NOMO-1 (cell line): Measurements from ENCODE around the gene ACO1.
"Not testable (repeated sequence)": the region's sequence is repeated elsewhere in the genome, so short reads cannot be mapped to it uniquely, and the experiment has no call there.

Experiments
- DNase-seq, 2 experiments: peaks; one replicate each; lab custom pipeline; 2025; ENCODE audit not compliant: unreplicated experiment in 2 of 2; lab: John Stamatoyannopoulos, UW

Gene ACO1

GRCh38 chr9:32384364-32385151 is at the start of gene ACO1:
TSS of gene ACO1 (plus strand) at chr9:32384643. CDS start at chr9:32405507, 20,864 bp downstream.
- peak; percentile 81 for DNase-seq

GRCh38 chr9:32334916-32335895 is 49.2 kb upstream of the ACO1 start:
- DNase-seq, result no peak

DNA sequence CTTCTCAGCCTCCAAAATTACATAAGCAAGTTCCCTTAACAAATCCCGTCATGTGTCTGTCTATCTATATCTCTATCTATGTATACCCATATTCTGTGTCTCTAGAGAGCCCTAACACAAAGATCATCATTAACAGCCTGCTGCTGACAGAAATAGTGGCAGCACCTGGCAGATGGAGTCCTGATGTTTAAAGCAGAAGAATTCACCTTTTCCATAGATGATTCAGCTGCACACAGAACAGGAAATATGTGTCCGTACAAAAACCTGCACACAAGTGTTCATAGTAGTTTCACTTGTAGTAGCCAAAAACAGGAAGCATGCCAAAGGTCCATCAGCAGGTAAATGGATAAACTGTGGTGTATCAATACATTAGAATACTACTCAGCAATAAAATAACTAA is 45.0 kb upstream of the ACO1 start:
- no peak for DNase-seq

DNA sequence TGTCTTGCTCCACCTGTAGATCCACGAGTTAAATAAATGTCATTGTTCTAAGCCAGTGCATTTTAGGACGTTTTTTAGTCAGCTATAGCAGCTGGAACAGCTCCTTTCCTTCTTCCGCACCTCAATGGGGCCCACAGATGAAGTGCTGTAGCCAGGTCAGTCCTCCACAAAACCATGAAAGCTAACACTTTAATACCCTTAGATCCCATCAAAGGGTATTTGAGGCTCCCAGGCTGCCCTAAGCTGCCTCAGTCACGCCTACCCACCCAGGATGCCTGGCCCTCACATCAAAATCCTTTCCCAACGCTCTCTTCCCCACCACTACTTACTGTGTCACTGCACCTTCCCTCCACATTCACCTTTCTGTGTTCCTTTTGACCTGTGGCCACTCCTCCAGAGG is 44.1 kb upstream of the ACO1 start:
- no peak for DNase-seq

- no peak for DNase-seq
These were observed 39.8 kb upstream of the ACO1 start for GRCh38 chr9:32344551-32345182.

DNA sequence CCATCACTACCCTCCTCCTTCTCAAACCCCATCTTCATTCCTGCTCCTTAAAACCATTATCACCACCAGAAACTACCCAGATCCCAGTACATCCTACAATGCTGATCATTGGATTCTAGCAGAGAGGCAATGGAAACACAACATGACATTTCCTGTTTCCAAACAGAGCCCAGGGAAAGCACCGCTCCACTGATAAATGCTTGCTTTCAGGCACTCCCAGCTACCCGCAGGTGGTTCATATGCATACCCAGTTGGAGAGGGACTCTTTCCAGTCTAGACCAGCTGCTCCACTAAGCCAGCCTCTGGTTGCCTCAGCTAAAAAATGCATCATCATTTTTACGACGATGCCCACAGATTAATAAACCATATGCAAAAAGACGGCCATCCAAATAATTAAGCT is 39.2 kb upstream of the ACO1 start:
- no peak for DNase-seq

- DNase-seq, result no peak
These were observed 36.9 kb upstream of the ACO1 start for GRCh38 chr9:32347571-32347970.

GRCh38 chr9:32348106-32348695 is 36.2 kb upstream of the ACO1 start:
- no peak for DNase-seq

DNA sequence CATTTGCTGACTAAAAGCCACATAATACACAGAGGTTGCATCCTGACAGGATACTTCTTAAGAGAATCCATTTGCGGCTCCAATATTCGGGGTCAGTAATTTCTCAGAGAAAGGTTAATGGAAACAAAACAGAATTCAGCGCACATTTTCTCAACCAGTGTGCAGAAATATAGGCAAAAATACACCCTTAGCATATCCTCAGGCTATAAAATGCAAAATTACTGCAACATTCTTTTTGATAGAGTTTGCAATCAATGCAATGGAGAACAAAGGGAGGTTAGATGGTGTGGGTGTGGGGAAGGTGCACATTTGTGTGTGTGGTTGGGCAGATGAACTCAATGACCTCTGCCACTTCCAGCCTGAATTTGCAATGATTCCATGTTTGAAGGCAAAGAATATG is 35.4 kb upstream of the ACO1 start:
- no peak for DNase-seq

GRCh38 chr9:32350682-32351081 is 33.8 kb upstream of the ACO1 start:
- peak in 1 of 2 experiments; percentile 54 for DNase-seq

- DNase-seq, result peak in 1 of 2 experiments; percentile 43
These were observed 32.6 kb upstream of the ACO1 start for GRCh38 chr9:32351845-32352244.

GRCh38 chr9:32353476-32353875 is 31.0 kb upstream of the ACO1 start:
- DNase-seq, result not testable (repeated sequence)

- peak in 1 of 2 experiments; percentile 58 for DNase-seq
These were observed 25.0 kb upstream of the ACO1 start for GRCh38 chr9:32359452-32359851.

- DNase-seq, result peak in 1 of 2 experiments; percentile 40
These were observed 23.3 kb upstream of the ACO1 start for GRCh38 chr9:32360983-32361673.

DNA sequence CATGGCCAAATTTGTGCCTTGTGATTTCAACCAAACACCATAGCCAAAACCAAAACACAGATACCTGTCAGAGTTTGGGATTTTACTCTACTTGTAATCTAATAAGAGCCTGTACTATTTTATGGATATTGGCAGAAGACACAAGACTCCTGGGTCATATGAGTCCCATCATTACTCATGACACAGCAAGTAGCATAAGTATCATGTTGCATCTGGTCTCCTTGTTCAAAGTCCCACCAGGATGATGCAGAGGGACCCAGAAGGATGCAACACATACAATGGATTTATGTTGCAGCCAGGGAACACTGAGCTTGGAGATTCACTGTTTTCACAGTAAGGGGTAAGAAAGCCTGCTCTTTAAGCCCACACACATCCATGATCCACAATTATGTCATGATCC is 13.2 kb upstream of the ACO1 start:
- no peak for DNase-seq

DNA sequence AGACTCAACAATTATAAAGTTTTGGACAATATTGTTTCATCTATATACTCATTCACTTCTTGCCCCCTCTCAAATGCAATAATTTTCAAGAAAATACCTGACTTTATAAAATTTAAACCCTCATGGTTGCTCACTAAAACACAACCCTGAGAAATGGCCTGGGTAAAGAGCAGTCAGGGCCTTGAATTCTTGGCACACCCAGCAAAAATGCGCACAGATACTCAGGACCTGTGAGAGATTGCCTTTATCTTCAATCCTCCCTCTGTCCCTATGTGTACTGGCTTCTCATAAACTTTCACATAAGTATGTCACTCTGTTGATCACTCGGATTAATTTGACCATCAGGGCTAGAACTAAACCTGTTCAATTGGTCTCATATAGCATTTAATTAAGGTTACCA is 12.8 kb upstream of the ACO1 start:
- no peak for DNase-seq

GRCh38 chr9:32376285-32376684 is 8.2 kb upstream of the ACO1 start:
- no peak for DNase-seq

GRCh38 chr9:32378496-32378895 is 5.9 kb upstream of the ACO1 start:
- DNase-seq, result peak in 1 of 2 experiments; percentile 73

DNA sequence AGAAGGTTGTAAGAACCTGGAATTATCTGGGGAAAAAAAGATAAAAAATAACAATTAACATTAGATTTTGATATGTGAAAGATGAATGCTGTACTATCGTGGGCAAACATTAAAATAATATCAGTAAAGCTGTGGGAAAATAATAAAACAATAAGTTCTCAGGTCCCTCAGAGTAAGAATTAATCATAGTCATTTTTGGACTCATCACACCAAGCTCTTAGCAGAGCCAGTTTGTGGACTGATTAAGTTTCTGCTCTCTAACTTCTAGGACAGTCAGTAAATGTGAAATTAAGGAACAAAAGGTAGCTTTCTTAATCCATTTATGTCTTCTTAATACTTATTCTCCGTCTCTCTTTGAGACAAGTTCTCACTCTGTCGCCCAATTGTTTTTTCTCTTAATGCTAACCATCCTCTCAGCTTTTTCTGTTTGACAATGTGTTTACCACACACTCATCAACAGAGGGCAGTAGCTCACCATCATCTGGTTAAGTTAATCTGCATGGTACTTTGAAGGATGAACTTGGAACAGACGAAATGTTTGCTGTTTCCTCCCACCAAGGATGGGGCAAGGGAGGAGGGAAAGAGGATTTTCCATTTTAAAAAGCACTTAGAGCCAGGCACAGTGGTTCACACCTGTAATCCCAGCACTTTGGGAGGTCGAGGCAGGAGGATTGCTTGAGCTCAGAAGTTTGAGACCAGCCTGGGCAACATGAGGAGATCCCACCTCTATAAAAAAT is 5.3 kb upstream of the ACO1 start:
- DNase-seq, result peak in 1 of 2 experiments; percentile 68
